ENCODE data around the gene PCGF2. TPM values are rescaled to one million over a fixed set of nuclear protein-coding genes. Genes with fewer than 3 reads are reported as not detected.

The PCGF2 gene
- polyA plus RNA-seq, 4 donors = 7.6 to 30.2 (median 23.2) TPM

DNA sequence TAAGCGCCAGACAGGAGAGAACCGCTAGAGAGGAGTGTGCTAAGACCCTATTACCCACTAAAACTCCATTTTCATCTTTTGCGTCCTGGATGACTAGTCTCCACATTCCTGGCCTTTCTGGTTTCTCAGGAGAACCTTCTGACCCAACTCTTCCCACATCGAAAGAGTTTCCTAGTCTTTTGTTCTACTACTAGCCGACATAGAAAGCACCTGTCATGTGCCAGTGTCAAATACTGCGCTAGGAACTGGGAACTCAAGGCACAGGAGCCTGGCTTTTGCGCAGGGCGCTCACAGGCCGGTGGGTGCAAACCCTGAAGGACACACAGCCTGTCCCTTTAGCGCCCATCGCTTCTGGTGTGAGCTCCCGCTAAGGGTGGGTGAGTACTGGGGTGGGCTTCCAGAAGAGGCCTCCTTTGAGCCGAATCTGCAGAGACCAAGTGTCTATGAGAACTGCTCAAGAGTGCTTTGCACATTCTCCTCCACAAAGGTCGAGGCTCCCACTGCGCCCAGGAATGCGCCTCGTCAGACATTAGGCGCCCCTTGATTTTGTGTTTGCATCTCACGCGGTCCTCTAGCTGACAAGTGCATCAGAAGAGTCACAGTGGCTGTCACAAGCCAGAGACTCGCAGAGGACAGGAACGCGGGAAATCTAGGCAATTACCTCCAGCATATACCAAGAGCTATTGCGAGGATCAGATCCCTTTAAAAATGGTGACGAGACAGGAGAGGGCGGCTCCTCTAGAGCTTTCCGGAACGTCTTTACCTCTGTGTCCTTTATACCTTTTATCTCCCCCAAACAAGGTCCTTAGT is 2.4 kb upstream of the PCGF2 start:
- H3K4me3 ChIP-seq (ENCODE audit: low read depth in 1 of 3, low read length in 3 of 3) = peak overlapping the region in 2 of 3 donors; percentile 16 to 95
- no peaks in the 10 kb centered on the region for H3K9me3 ChIP-seq (ENCODE audit: control insufficient read depth in 2 of 2, insufficient read depth in 1 of 2, low read depth in 1 of 2, low read length in 1 of 2)
- peak overlapping the region in 2 of 3 donors; percentile 4 to 88 for H3K27ac ChIP-seq (ENCODE audit: low read depth in 1 of 3, low read length in 2 of 3)
- peaks cover 0 to 10% (median 3%) of the 10 kb centered on the region in 3 donors for H3K27me3 ChIP-seq (ENCODE audit: control insufficient read depth in 3 of 3, insufficient read depth in 3 of 3, low read length in 3 of 3)
- FAIRE-seq (no peak), DNase-seq (peak in 1 of 2 donors; percentile 50)
- 19 to 22% (median 20%) methylated on average over 28 of the region's 28 CpGs for WGBS, 3 donors
- peaks cover 0 to 18% (median 0%) of the 10 kb centered on the region in 3 donors for H3K36me3 ChIP-seq (ENCODE audit: control insufficient read depth in 3 of 3, insufficient read depth in 2 of 3, low read depth in 1 of 3, low read length in 3 of 3)
- peaks cover 7 to 46% (median 10%) of the 10 kb centered on the region in 3 donors for H3K4me1 ChIP-seq (ENCODE audit: control insufficient read depth in 3 of 3, insufficient read depth in 2 of 3, low read depth in 1 of 3, low read length in 2 of 3)

- H3K27ac ChIP-seq (ENCODE audit: low read depth in 1 of 3, low read length in 2 of 3) = peak overlapping the region in 2 of 3 donors; percentile 72 to 88
- 4 to 9% (median 8%) methylated on average over 12 of the region's 12 CpGs for WGBS, 3 donors
- peak overlapping the region; percentile 29 to 95 (median 55) for H3K4me3 ChIP-seq (ENCODE audit: low read depth in 1 of 3, low read length in 3 of 3)
- H3K27me3 ChIP-seq (ENCODE audit: control insufficient read depth in 3 of 3, insufficient read depth in 3 of 3, low read length in 3 of 3) = peaks cover 0 to 10% (median 3%) of the 10 kb centered on the region in 3 donors
- DNase-seq = no peak
- no peaks in the 10 kb centered on the region for H3K9me3 ChIP-seq (ENCODE audit: control insufficient read depth in 2 of 2, insufficient read depth in 1 of 2, low read depth in 1 of 2, low read length in 1 of 2)
- H3K4me1 ChIP-seq (ENCODE audit: control insufficient read depth in 3 of 3, insufficient read depth in 2 of 3, low read depth in 1 of 3, low read length in 2 of 3) = peaks cover 7 to 49% (median 10%) of the 10 kb centered on the region in 3 donors
- H3K36me3 ChIP-seq (ENCODE audit: control insufficient read depth in 3 of 3, insufficient read depth in 2 of 3, low read depth in 1 of 3, low read length in 3 of 3) = peaks cover 0 to 17% (median 0%) of the 10 kb centered on the region in 3 donors
- no peak for FAIRE-seq
Observed at GRCh38 chr17:38750044-38750311, 1.8 kb upstream of the PCGF2 start.

DNA sequence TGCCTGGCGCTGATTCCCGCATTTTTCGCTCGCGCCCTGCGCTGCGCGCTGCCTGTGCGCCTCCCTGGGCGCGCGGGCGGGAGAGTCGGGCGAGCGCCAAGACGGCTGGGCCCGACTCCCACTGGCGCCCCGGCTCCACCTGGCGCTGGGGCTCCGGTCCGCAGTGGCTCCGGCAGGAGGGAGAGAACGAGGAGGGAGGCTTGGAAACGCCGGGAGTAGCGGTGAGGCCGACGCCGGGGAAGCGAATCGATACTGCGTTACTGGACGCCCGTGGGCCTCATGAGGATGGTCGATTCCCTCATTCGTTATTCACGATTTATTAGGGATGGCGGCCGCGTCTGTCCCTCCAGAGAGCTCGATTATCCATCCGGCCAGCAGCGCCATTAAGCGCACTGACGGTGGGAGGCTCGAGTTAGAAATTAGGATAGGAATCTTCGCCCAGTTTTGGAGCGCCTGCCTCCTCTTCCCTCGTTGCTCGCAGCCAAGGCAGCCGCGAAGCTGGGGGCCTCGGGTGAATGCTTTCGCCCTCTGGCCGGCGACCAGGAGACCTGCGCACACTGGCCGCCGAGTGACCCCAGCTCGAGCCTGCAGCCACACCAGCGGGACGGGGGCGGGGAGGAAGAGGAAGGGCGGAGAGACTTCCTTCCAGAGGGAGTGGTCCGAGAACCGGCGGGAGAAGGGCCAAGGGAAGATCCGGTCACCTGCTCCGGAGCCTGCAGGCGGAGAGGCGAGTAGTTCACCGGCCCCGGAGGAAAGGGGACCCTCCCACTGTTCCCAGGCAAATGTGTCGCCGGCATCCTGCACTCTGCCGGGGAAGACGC is 1.3 kb upstream of the PCGF2 start:
- Histone ChIP-seq H3K27ac (ENCODE audit: low read depth in 1 of 3, low read length in 2 of 3) (peak overlapping the region; percentile 13 to 88 (median 72)), H3K4me1 (ENCODE audit: control insufficient read depth in 3 of 3, insufficient read depth in 2 of 3, low read depth in 1 of 3, low read length in 2 of 3) (peaks cover 7 to 49% (median 10%) of the 10 kb centered on the region in 3 donors), H3K9me3 (ENCODE audit: control insufficient read depth in 2 of 2, insufficient read depth in 1 of 2, low read depth in 1 of 2, low read length in 1 of 2) (no peaks in the 10 kb centered on the region), H3K36me3 (ENCODE audit: control insufficient read depth in 3 of 3, insufficient read depth in 2 of 3, low read depth in 1 of 3, low read length in 3 of 3) (peaks cover 0 to 16% (median 0%) of the 10 kb centered on the region in 3 donors), H3K4me3 (ENCODE audit: low read depth in 1 of 3, low read length in 3 of 3) (peak overlapping the region; percentile 47 to 95 (median 55)), H3K27me3 (ENCODE audit: control insufficient read depth in 3 of 3, insufficient read depth in 3 of 3, low read length in 3 of 3) (peaks cover 0 to 10% (median 3%) of the 10 kb centered on the region in 3 donors)
- DNase-seq (peak; percentile 72 to 77), FAIRE-seq (no peak)
- WGBS, 3 donors = 1% methylated on average over 60 to 79 of the region's 79 CpGs

GRCh38 chr17:38748892-38749222 is 721 bp upstream of the PCGF2 start:
- peaks cover 0 to 10% (median 3%) of the 10 kb centered on the region in 3 donors for H3K27me3 ChIP-seq (ENCODE audit: control insufficient read depth in 3 of 3, insufficient read depth in 3 of 3, low read length in 3 of 3)
- peak overlapping the region; percentile 13 to 88 (median 72) for H3K27ac ChIP-seq (ENCODE audit: low read depth in 1 of 3, low read length in 2 of 3)
- no peaks in the 10 kb centered on the region for H3K9me3 ChIP-seq (ENCODE audit: control insufficient read depth in 2 of 2, insufficient read depth in 1 of 2, low read depth in 1 of 2, low read length in 1 of 2)
- H3K4me3 ChIP-seq (ENCODE audit: low read depth in 1 of 3, low read length in 3 of 3) = peak overlapping the region; percentile 47 to 95 (median 55)
- no peak for FAIRE-seq
- peaks cover 0 to 13% (median 0%) of the 10 kb centered on the region in 3 donors for H3K36me3 ChIP-seq (ENCODE audit: control insufficient read depth in 3 of 3, insufficient read depth in 2 of 3, low read depth in 1 of 3, low read length in 3 of 3)
- no peak for DNase-seq
- WGBS, 3 donors = 0 to 1% (median 0%) methylated on average over 22 to 32 of the region's 32 CpGs
- peaks cover 7 to 49% (median 9%) of the 10 kb centered on the region in 3 donors for H3K4me1 ChIP-seq (ENCODE audit: control insufficient read depth in 3 of 3, insufficient read depth in 2 of 3, low read depth in 1 of 3, low read length in 2 of 3)

GRCh38 chr17:38747463-38748148 is 530 bp downstream of the PCGF2 start:
- peaks cover 5 to 59% (median 7%) of the 10 kb centered on the region in 3 donors for H3K4me1 ChIP-seq (ENCODE audit: control insufficient read depth in 3 of 3, insufficient read depth in 2 of 3, low read depth in 1 of 3, low read length in 2 of 3)
- DNase-seq (peak in 1 of 2 donors; percentile 51), FAIRE-seq (no peak)
- peaks cover 0 to 10% (median 3%) of the 10 kb centered on the region in 3 donors for H3K27me3 ChIP-seq (ENCODE audit: control insufficient read depth in 3 of 3, insufficient read depth in 3 of 3, low read length in 3 of 3)
- 1% methylated on average over 38 to 64 of the region's 64 CpGs for WGBS, 3 donors
- peak overlapping the region; percentile 55 to 95 (median 64) for H3K4me3 ChIP-seq (ENCODE audit: low read depth in 1 of 3, low read length in 3 of 3)
- no peaks in the 10 kb centered on the region for H3K9me3 ChIP-seq (ENCODE audit: control insufficient read depth in 2 of 2, insufficient read depth in 1 of 2, low read depth in 1 of 2, low read length in 1 of 2)
- H3K27ac ChIP-seq (ENCODE audit: low read depth in 1 of 3, low read length in 2 of 3) = peak overlapping the region in 2 of 3 donors; percentile 11 to 81
- peaks cover 0 to 13% (median 0%) of the 10 kb centered on the region in 3 donors for H3K36me3 ChIP-seq (ENCODE audit: control insufficient read depth in 3 of 3, insufficient read depth in 2 of 3, low read depth in 1 of 3, low read length in 3 of 3)

DNA sequence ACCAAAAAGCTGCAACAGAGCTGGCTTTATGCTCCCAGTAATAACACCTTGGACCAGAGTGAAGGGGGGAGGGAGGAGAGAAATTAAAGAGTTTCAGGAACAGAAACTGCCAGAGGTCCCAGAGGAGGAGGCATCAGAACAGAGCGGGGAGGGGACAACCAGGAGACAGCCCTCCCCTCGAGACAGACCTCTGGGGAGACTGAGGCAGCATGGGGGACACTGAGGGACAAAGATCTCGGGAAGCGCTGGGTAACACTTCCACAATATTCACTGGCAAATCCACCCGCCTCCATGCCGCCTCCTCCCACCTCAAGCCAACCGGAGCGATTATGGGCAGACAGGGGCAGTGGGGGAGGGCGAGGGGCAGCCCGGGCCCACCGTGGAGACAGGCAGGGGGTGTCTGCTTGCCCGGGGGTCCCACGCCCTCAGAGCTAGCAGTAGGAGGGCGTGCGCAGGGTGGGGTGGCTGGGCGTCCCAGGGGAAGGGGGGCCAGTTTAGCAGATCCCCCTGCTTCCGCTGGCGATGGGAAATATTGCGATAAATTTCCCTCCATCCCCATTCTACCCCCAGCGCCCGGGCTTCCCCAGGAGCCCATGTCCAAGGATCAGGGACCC is 1.2 kb downstream of the PCGF2 start:
- WGBS, 3 donors = 6 to 18% (median 9%) methylated on average over 15 to 21 of the region's 21 CpGs
- Histone ChIP-seq H3K27me3 (ENCODE audit: control insufficient read depth in 3 of 3, insufficient read depth in 3 of 3, low read length in 3 of 3) (peaks cover 0 to 10% (median 3%) of the 10 kb centered on the region in 3 donors), H3K4me3 (ENCODE audit: low read depth in 1 of 3, low read length in 3 of 3) (peak overlapping the region; percentile 55 to 95 (median 64)), H3K36me3 (ENCODE audit: control insufficient read depth in 3 of 3, insufficient read depth in 2 of 3, low read depth in 1 of 3, low read length in 3 of 3) (peaks cover 0 to 13% (median 0%) of the 10 kb centered on the region in 3 donors), H3K4me1 (ENCODE audit: control insufficient read depth in 3 of 3, insufficient read depth in 2 of 3, low read depth in 1 of 3, low read length in 2 of 3) (peaks cover 7 to 65% (median 8%) of the 10 kb centered on the region in 3 donors), H3K27ac (ENCODE audit: low read depth in 1 of 3, low read length in 2 of 3) (peak overlapping the region in 2 of 3 donors; percentile 33 to 81), H3K9me3 (ENCODE audit: control insufficient read depth in 2 of 2, insufficient read depth in 1 of 2, low read depth in 1 of 2, low read length in 1 of 2) (no peaks in the 10 kb centered on the region)
- FAIRE-seq (no peak), DNase-seq (no peak)

- DNase-seq = peak in 1 of 2 donors; percentile 82
- Histone ChIP-seq H3K36me3 (ENCODE audit: control insufficient read depth in 3 of 3, insufficient read depth in 2 of 3, low read depth in 1 of 3, low read length in 3 of 3) (peaks cover 0 to 21% (median 0%) of the 10 kb centered on the region in 3 donors), H3K4me3 (ENCODE audit: low read depth in 1 of 3, low read length in 3 of 3) (peak overlapping the region in 1 of 3 donors; percentile 95), H3K27me3 (ENCODE audit: control insufficient read depth in 3 of 3, insufficient read depth in 3 of 3, low read length in 3 of 3) (peaks cover 0 to 10% (median 3%) of the 10 kb centered on the region in 3 donors), H3K4me1 (ENCODE audit: control insufficient read depth in 3 of 3, insufficient read depth in 2 of 3, low read depth in 1 of 3, low read length in 2 of 3) (peaks cover 7 to 69% (median 9%) of the 10 kb centered on the region in 3 donors), H3K27ac (ENCODE audit: low read depth in 1 of 3, low read length in 2 of 3) (peak overlapping the region in 1 of 3 donors; percentile 81), H3K9me3 (ENCODE audit: control insufficient read depth in 2 of 2, insufficient read depth in 1 of 2, low read depth in 1 of 2, low read length in 1 of 2) (no peaks in the 10 kb centered on the region)
- 47 to 55% (median 50%) methylated on average over 8 of the region's 8 CpGs for WGBS, 3 donors
- FAIRE-seq = no peak
Observed at GRCh38 chr17:38746004-38746848, 1.9 kb downstream of the PCGF2 start.
